ENCODE data around the gene FLVCR2. TPM values are rescaled to one million over a fixed set of nuclear protein-coding genes. Genes with fewer than 3 reads are reported as not detected.

FLVCR2 gene
- total RNA-seq, 1 experiment from 2014 or later, result 1.8 TPM

- intact Hi-C loops (cut with micrococcal nuclease), result loop anchor here (1.0 kb wide), 1 partner anchor 321 kb away; no protein-coding TSS in a partner anchor
- no TSS peak for BruUV-seq (replicated peaks)
- H3K4me3 ChIP-seq (ENCODE audit: low read length), result peak within 1 kb of the TSS; percentile 96
- no peaks in the 10 kb centered on the region for H3K9me3 ChIP-seq (ENCODE audit: low read length)
- H3K27ac ChIP-seq (ENCODE audit: low read length), result peak within 1 kb of the TSS; percentile 58
- peak within 1 kb of the TSS; percentile 99 for H3K4me2 ChIP-seq (ENCODE audit: low read length)
- peak; percentile 98 for DNase-seq
- H2AFZ ChIP-seq (ENCODE audit: low read length), result peak within 1 kb of the TSS; percentile 92
- CTCF ChIA-PET, result interaction anchor here (0.6 to 1.5 kb wide), 3 partner anchors 13 to 246 kb away, joined by 3 to 8 read pairs (median 7); partner anchors contain the start of gene FLVCR2
- H3K4me1 ChIP-seq (ENCODE audit: insufficient read depth, low read length), result peaks cover 5% of the 10 kb centered on the region; the same call in 1 of the 2 replicates
- no peaks in the 10 kb centered on the region for H3F3A ChIP-seq (ENCODE audit: low read length, unreplicated experiment)
- peak; percentile 96 for ATAC-seq
- peaks cover 13% of the 10 kb centered on the region; the same call in 1 of the 2 replicates for H3K36me3 ChIP-seq (ENCODE audit: low read depth, low read length)
- no peaks in the 10 kb centered on the region for H3K27me3 ChIP-seq (ENCODE audit: low read length)
- peak within 1 kb of the TSS; percentile 81 for H3K9ac ChIP-seq (ENCODE audit: low read length)
- H4K20me1 ChIP-seq (ENCODE audit: low read length), result no peaks in the 10 kb centered on the region
- TF ChIP-seq EZH2phosphoT487 (IDR thresholded peaks at IDR 0.05; ENCODE audit: borderline replicate concordance, low read length), result no peak
- TF ChIP-seq CTCF (conservative IDR thresholded peaks at IDR 0.05; ENCODE audit: low read depth, low read length), result no peak
- TF ChIP-seq EZH2 (IDR thresholded peaks at IDR 0.05; ENCODE audit: low read length, unreplicated experiment), result no peak
- H3K79me2 ChIP-seq (ENCODE audit: low read length), result peaks cover 47% of the 10 kb centered on the region
- H3K9me2 ChIP-seq (replicated peaks; ENCODE audit: low read length), result no peaks in the 10 kb centered on the region
- POLR2A ChIA-PET (ENCODE audit: unreplicated experiment), result interaction anchor here (0.6 kb wide), 3 partner anchors 12 to 83 kb away, joined by 3 read pairs; no protein-coding TSS in a partner anchor
Measured at GRCh38 chr14:75660630-75661498, 82.4 kb downstream of the FLVCR2 start, which contains the start of the genes ERG28 and TTLL5. Gene ERG28 (minus strand): TSS chr14:75660876. CDS start chr14:75657502, 3,374 bp downstream. Gene TTLL5 (plus strand): TSS chr14:75661246. CDS start chr14:75663150, 1,904 bp downstream.

GRCh38 chr14:75661499-75661814 lies 83.0 kb downstream of the FLVCR2 start:
- Histone ChIP-seq H3K4me1 (ENCODE audit: insufficient read depth, low read length) (peaks cover 5% of the 10 kb centered on the region; the same call in 1 of the 2 replicates), H3K27me3 (ENCODE audit: low read length) (no peaks in the 10 kb centered on the region), H3K36me3 (ENCODE audit: low read depth, low read length) (peaks cover 11% of the 10 kb centered on the region; the same call in 1 of the 2 replicates), H3K4me2 (ENCODE audit: low read length) (peak overlapping the region; percentile 99), H3K9ac (ENCODE audit: low read length) (peak overlapping the region; percentile 81), H3F3A (ENCODE audit: low read length, unreplicated experiment) (no peaks in the 10 kb centered on the region), H2AFZ (ENCODE audit: low read length) (peak overlapping the region; percentile 91), H4K20me1 (ENCODE audit: low read length) (no peaks in the 10 kb centered on the region), H3K9me3 (ENCODE audit: low read length) (no peaks in the 10 kb centered on the region), H3K9me2 (replicated peaks; ENCODE audit: low read length) (no peaks in the 10 kb centered on the region), H3K4me3 (ENCODE audit: low read length) (peak overlapping the region; percentile 96), H3K27ac (ENCODE audit: low read length) (peak overlapping the region; percentile 58), H3K79me2 (ENCODE audit: low read length) (peaks cover 47% of the 10 kb centered on the region)
- peak; percentile 5 for ATAC-seq
- TF ChIP-seq EZH2 (IDR thresholded peaks at IDR 0.05; ENCODE audit: low read length, unreplicated experiment) (no peak), CTCF (conservative IDR thresholded peaks at IDR 0.05; ENCODE audit: low read depth, low read length) (no peak), EZH2phosphoT487 (IDR thresholded peaks at IDR 0.05; ENCODE audit: borderline replicate concordance, low read length) (no peak)
- POLR2A ChIA-PET (ENCODE audit: unreplicated experiment), result no interaction called here
- CTCF ChIA-PET, result interaction anchor here (0.6 to 1.5 kb wide), 2 partner anchors 13 to 83 kb away, joined by 7 to 8 read pairs; partner anchors contain the start of gene FLVCR2
- TSS peak; percentile 53 for BruUV-seq (replicated peaks)
- intact Hi-C loops (cut with micrococcal nuclease), result loop anchor here (1.0 kb wide), 1 partner anchor 321 kb away; no protein-coding TSS in a partner anchor
- DNase-seq, result no peak

Measured in PC-3 (cell line).